ENCODE data around the gene KCNJ6. TPM values are rescaled to one million over a fixed set of nuclear protein-coding genes. Genes with fewer than 3 reads are reported as not detected.

Gene KCNJ6
- total RNA-seq, 1 experiment from 2014 or later = not detected

DNA sequence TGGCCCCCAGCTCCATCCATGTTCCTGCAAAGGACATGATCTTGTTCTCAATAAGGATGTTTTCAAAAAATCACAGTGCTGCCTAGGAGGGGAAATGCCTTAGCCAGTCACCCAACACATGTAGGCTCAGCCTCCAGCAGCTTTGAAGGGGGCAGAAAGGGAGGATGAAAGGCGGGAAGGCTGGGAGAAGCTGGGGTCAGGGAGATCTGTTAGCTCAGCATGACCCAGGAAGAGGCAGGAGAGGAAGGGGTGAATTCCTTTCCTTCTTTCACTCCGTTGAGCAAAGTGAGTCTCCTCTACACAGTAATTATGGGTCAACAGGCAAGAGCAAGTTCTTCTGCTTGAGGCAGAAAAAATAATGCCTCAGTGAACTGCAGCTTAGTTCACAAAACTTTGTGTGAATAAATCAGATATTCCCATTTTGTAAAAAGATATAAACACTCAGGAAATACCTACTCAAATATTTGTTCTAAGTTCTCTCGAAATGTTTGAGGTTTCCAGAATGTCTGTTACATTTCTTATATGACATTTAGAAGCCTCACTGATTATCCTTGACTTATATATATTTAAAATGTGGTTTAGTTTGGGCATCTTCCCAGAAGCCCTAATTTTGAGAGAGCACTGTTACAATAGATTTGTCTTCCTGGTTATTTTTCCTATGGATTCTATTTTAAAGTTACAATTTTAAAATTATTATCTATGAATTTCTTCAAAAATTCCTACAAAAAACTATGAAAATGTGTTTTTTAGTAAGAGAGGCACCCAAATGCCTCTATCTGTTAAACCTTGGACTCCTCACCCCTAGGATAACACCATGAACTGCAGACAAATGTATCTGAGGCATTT lies 116.8 kb downstream of the KCNJ6 start:
- BruUV-seq (replicated peaks) = no TSS peak
- ATAC-seq = no peak
- in situ Hi-C loops (cut with HindIII; ENCODE audit: low pct_unique_long_range_greater_than_20kb, low sequenced_read_pairs) (no loop called here), intact Hi-C loops (cut with micrococcal nuclease; ENCODE audit: unreplicated experiment) (no loop called here)
- Histone ChIP-seq H3K4me3 (ENCODE audit: low read depth in 2 of 2, low read length in 2 of 2) (no peak overlapping the region), H3K4me1 (ENCODE audit: control insufficient read depth, insufficient read depth, low read length) (no peaks in the 10 kb centered on the region), H3K9me3 (ENCODE audit: control insufficient read depth, insufficient read depth, low read depth, low read length) (no peaks in the 10 kb centered on the region), H3K27ac (ENCODE audit: low read length) (no peak overlapping the region), H3K36me3 (ENCODE audit: control insufficient read depth, insufficient read depth, low read length) (no peaks in the 10 kb centered on the region), H3K27me3 (ENCODE audit: control insufficient read depth, insufficient read depth, low read length) (peaks cover 2% of the 10 kb centered on the region)
- no peak for TF ChIP-seq TCF7L2 (IDR thresholded peaks at IDR 0.05; ENCODE audit: low read depth, low read length)
- TF ChIP-seq, protein P1, sequence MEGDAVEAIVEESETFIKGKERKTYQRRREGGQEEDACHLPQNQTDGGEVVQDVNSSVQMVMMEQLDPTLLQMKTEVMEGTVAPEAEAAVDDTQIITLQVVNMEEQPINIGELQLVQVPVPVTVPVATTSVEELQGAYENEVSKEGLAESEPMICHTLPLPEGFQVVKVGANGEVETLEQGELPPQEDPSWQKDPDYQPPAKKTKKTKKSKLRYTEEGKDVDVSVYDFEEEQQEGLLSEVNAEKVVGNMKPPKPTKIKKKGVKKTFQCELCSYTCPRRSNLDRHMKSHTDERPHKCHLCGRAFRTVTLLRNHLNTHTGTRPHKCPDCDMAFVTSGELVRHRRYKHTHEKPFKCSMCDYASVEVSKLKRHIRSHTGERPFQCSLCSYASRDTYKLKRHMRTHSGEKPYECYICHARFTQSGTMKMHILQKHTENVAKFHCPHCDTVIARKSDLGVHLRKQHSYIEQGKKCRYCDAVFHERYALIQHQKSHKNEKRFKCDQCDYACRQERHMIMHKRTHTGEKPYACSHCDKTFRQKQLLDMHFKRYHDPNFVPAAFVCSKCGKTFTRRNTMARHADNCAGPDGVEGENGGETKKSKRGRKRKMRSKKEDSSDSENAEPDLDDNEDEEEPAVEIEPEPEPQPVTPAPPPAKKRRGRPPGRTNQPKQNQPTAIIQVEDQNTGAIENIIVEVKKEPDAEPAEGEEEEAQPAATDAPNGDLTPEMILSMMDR (IDR thresholded peaks at IDR 0.05) = no peak
- TF ChIP-seq SIN3A (IDR thresholded peaks at IDR 0.05; ENCODE audit: borderline replicate concordance, insufficient read depth, low read depth, low read length) = no peak
- TF ChIP-seq, protein P2, sequence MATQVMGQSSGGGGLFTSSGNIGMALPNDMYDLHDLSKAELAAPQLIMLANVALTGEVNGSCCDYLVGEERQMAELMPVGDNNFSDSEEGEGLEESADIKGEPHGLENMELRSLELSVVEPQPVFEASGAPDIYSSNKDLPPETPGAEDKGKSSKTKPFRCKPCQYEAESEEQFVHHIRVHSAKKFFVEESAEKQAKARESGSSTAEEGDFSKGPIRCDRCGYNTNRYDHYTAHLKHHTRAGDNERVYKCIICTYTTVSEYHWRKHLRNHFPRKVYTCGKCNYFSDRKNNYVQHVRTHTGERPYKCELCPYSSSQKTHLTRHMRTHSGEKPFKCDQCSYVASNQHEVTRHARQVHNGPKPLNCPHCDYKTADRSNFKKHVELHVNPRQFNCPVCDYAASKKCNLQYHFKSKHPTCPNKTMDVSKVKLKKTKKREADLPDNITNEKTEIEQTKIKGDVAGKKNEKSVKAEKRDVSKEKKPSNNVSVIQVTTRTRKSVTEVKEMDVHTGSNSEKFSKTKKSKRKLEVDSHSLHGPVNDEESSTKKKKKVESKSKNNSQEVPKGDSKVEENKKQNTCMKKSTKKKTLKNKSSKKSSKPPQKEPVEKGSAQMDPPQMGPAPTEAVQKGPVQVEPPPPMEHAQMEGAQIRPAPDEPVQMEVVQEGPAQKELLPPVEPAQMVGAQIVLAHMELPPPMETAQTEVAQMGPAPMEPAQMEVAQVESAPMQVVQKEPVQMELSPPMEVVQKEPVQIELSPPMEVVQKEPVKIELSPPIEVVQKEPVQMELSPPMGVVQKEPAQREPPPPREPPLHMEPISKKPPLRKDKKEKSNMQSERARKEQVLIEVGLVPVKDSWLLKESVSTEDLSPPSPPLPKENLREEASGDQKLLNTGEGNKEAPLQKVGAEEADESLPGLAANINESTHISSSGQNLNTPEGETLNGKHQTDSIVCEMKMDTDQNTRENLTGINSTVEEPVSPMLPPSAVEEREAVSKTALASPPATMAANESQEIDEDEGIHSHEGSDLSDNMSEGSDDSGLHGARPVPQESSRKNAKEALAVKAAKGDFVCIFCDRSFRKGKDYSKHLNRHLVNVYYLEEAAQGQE (IDR thresholded peaks at IDR 0.05; ENCODE audit: insufficient read depth in 1 of 2, low read depth in 2 of 2, low read length in 1 of 2) = no peak
- no peak for TF ChIP-seq POLR2AphosphoS5 (IDR thresholded peaks at IDR 0.05; ENCODE audit: low read depth, low read length)
- no peak for DNase-seq (ENCODE audit: low read depth, low spot score)
- ChIA-PET POLR2A (no interaction called here), CTCF (no interaction called here)

DNA sequence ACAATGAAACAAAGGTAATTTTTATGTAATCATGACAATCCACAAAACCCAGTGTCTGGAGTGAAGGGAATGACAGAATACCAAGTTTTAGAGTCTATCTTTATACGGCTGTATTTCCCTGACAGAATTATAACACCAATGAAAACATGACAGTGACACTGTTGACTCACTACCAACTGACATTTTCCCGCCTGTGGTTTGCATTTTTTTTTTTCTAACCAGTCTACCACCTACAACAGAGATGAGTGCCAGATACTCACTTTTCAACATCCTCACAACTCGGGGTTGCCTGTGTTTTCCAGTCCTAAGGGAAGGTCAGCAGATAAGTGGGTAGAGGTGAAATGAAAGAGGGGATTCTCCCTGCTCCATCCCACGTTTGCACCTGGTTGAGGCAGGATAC lies 118.9 kb downstream of the KCNJ6 start:
- DNase-seq (ENCODE audit: low read depth, low spot score) (no peak), ATAC-seq (no peak)
- Histone ChIP-seq H3K4me3 (ENCODE audit: low read depth in 2 of 2, low read length in 2 of 2) (no peak overlapping the region), H3K27me3 (ENCODE audit: control insufficient read depth, insufficient read depth, low read length) (peaks cover 2% of the 10 kb centered on the region), H3K27ac (ENCODE audit: low read length) (no peak overlapping the region), H3K9me3 (ENCODE audit: control insufficient read depth, insufficient read depth, low read depth, low read length) (no peaks in the 10 kb centered on the region), H3K4me1 (ENCODE audit: control insufficient read depth, insufficient read depth, low read length) (no peaks in the 10 kb centered on the region), H3K36me3 (ENCODE audit: control insufficient read depth, insufficient read depth, low read length) (no peaks in the 10 kb centered on the region)
- intact Hi-C loops (cut with micrococcal nuclease; ENCODE audit: unreplicated experiment) (no loop called here), in situ Hi-C loops (cut with HindIII; ENCODE audit: low pct_unique_long_range_greater_than_20kb, low sequenced_read_pairs) (no loop called here)
- ChIA-PET CTCF (no interaction called here), POLR2A (no interaction called here)
- TF ChIP-seq TCF7L2 (IDR thresholded peaks at IDR 0.05; ENCODE audit: low read depth, low read length) = no peak
- no TSS peak for BruUV-seq (replicated peaks)

DNA sequence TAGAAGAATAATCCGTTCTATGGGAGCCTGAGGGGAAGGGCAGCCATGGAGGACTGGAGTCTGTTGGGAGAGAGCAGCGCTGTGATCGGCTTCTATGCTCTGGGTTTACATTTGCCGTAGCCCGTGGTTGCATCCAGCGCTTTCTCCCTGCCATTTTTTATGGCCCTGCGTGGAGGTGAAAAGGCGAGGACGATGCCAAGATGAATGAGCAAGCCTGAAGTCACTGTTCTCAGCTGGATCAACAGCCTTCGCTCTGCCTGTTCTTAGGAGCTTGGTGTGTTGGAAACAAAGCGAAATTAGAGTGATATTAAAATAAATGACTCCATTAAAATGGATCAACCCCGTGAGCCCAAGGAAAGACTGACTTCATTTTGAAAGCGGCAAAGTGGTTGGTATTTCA lies 120.2 kb downstream of the KCNJ6 start:
- Histone ChIP-seq H3K36me3 (ENCODE audit: control insufficient read depth, insufficient read depth, low read length) (no peaks in the 10 kb centered on the region), H3K4me3 (ENCODE audit: low read depth in 2 of 2, low read length in 2 of 2) (no peak overlapping the region), H3K4me1 (ENCODE audit: control insufficient read depth, insufficient read depth, low read length) (no peaks in the 10 kb centered on the region), H3K27ac (ENCODE audit: low read length) (no peak overlapping the region), H3K27me3 (ENCODE audit: control insufficient read depth, insufficient read depth, low read length) (peaks cover 2% of the 10 kb centered on the region), H3K9me3 (ENCODE audit: control insufficient read depth, insufficient read depth, low read depth, low read length) (no peaks in the 10 kb centered on the region)
- POLR2A ChIA-PET = no interaction called here
- in situ Hi-C loops (cut with HindIII; ENCODE audit: low pct_unique_long_range_greater_than_20kb, low sequenced_read_pairs) (no loop called here), intact Hi-C loops (cut with micrococcal nuclease; ENCODE audit: unreplicated experiment) (no loop called here)
- no peak for TF ChIP-seq SIN3A (IDR thresholded peaks at IDR 0.05; ENCODE audit: borderline replicate concordance, insufficient read depth, low read depth, low read length)
- TF ChIP-seq, protein P2 (IDR thresholded peaks at IDR 0.05; ENCODE audit: insufficient read depth in 1 of 2, low read depth in 2 of 2, low read length in 1 of 2) = no peak
- no peak for TF ChIP-seq POLR2AphosphoS5 (IDR thresholded peaks at IDR 0.05; ENCODE audit: low read depth, low read length)
- no peak for TF ChIP-seq TCF7L2 (IDR thresholded peaks at IDR 0.05; ENCODE audit: low read depth, low read length)
- TF ChIP-seq, protein P1 (IDR thresholded peaks at IDR 0.05) = no peak
- no peak for DNase-seq (ENCODE audit: low read depth, low spot score)
- no peak for ATAC-seq
- no TSS peak for BruUV-seq (replicated peaks)
- CTCF ChIA-PET = no interaction called here
